GM19468 (cell line): ENCODE data around the gene PAX6.

Source experiments
- ATAC-seq: cut with Tn5 transposase; IDR thresholded peaks from one replicate; pipeline ENCODE4 v1.9.1; 2021; ENCODE audit warnings: mild to moderate bottlenecking, moderate library complexity, moderate number of reproducible peaks; ENCODE audit not compliant: unreplicated experiment; ENCODE audit errors: extremely low read depth

The PAX6 gene

DNA sequence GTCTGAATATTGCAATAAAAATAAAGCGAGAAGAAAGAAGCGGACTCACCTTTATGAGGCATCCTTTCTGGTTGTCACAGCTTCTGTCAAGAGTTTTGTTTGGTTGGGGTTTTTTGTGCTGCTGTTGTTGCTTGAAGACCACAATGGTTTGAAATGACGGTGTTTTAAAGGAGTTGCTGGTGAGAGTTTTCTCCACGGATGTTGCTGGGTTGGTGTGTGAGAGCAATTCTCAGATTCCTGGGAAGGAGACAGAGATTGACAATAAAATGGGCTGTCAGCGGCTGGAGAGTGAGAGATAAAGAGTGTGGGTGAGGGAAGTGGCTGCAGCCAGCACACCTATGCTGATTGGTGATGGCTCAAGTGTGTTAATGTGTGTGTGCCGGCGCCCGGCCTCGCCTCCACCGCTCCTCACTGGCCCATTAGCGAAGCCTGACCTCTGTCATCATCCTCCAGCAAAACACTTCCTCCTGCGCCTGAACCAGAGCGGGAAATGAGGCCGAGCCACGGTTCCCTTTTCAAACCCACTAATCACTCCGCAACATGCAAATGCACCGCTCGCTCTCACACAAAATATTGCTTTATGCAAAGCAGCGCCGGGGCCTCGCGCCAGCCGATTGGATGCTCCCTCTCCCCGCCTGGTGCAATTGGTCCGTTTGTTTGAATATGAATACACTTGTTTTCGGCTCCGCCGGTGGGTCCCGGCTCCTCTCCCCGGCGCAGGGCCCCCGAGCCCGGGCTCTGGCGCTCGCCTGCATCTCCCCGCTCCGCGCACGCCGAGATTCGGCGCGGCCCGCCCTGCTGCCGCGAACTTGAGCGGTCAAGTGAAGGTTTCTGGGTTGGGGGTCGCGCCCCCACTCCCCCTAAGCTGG, at the start of gene PAX6:
Gene PAX6 (minus strand): TSS at position 544 of the 869 bp plus-strand sequence. CDS start 4,911 bp downstream, outside the sequence.
- peak; percentile 55 for ATAC-seq

DNA sequence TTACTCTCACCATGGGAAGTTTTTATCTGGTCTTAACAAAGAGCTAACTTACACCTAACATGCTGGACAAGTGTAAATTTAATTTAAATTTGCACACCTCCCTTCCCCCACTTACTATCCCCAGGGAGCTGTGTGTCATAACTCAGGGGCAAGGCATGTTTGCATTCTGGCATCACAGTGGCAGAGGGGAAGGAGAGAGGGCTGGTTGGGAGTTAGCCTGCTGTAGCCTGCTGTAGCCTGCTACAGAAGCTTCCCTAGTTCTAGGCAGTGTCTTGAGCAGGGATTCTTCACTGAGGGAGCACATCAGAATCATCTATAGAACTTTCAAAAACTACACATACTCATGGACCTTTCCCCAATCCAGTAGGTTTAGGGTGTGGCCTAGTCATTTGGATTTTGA, 49.3 kb upstream of the PAX6 start:
- no peak for ATAC-seq

DNA sequence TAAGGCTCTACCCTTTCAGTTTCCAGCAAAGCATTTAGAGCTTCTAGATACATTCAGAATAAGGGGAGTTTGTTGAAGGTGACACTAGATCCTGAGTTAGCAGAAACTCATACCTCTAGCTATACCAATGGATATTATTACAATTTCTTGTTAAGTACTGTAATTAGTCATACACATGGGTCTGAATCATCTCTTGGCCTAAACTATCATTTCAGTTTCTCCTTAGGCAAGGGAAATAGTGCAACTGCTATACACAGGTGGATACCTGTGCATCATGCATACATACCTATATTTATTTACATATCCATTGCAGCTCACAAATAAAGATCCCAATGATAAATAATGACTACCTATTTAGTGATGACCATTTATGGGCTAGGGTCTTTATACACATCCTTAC, 45.1 kb upstream of the PAX6 start:
- no peak for ATAC-seq

DNA sequence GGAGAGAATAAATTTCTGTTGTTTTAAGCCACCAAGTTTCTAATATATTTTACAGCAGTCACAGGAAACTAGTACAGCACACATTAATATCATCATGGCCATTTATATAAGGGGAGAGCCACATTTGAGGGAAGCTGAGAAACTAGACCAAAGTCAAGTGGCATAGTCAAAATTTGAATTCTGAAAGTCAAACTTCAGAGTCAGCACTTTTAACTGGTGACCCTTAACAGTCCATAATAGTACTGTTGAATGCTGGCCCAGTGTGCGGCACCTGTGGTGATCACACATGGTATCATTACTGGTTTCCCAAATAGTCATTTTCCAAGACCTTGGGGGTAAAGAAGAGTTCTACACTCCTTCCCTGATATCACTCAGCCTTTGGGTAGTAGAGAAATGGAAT, 44.3 kb upstream of the PAX6 start:
- ATAC-seq = no peak

DNA sequence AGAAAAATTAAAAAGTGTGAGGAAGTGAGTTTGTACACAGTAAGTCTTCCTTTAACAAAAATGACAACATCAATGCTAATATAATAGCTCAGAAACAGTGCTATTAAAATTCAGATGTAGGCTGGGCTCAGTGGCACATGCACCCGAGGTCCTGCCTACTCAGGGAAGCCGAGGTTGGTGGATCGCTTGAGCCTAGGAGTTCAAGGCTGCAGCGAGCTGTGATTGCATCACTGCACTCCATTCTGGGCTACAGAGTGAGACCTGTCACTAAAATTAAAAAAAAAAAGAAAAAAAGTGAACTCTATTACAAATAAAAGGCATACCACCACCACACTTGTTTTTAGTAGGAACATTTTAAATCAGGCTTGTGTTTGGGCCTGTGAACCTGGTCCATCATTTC, 39.2 kb upstream of the PAX6 start:
- ATAC-seq = no peak

DNA sequence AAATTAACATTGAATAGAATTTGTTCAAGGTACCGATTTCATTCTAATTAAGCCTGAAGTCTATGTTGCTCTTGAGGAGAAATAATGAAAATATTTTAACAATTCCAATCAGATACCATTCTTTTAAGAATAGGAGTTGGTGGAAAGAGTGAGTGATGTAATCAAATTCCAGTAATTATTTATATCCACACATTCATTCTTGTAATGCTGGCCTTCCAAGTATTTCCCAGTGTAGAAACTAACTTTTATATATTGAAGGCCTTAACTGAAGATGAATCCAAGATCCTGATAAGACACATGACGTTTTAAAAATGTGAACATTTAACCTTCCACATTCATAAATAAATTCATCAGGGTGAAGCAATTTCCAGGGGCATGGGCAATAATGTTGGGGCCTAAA, 36.6 kb upstream of the PAX6 start:
- ATAC-seq = no peak

DNA sequence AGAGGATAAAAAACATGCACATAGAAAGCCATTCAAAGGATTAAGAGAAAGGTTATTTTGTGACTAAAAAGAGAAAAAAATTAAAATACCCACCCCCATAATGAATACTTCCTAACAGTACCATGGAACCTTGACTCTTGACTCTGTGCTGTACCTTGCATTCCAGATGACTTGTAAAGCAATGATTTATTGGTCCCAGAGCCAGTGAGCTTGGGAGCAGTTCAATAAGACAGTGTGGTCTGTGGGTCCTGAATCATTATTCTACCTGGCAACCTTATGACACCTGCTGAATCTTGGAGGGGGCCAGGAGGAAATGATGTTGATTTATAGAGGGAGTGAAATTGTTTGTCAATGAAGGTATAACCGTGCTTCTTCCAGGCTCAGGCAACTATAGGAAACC, 34.2 kb upstream of the PAX6 start:
- ATAC-seq = no peak

DNA sequence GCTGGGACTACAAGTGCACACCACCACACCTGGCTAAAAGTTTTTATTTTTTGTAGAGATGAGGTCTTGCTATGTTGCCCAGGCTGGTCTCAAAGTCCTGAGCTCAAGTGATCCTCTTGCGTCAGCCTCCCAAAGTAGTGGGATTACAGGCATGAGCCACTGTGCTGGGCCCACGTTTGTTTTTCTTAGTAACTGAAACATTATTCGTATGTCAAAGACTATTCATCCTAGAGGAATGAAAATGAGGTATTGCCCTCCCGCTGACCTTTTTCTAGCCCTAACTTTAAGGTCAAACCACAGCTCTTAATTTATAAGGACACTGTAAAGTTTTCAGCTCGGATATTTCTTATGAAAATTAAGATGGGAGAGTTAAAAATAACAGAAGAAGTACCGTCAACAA, 33.2 kb upstream of the PAX6 start:
- no peak for ATAC-seq

DNA sequence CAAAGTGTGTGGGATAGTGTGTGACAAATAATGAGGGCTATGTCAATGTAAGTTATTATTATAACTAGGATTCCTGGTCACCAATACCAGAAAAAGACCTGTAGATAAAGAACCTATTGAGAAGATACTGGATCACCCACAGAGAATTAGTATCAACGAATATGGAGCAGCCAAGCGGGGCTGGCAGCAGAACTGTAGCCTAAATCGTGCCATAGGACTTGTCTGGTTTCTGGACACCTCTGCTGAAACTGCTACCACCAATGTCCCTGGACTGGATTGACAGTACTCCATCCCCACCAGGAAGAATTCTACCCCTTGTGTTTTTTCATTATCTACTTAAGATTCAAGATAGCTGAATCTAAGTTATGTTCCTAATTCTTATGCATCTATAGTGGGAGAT, 30.3 kb upstream of the PAX6 start:
- ATAC-seq = no peak

DNA sequence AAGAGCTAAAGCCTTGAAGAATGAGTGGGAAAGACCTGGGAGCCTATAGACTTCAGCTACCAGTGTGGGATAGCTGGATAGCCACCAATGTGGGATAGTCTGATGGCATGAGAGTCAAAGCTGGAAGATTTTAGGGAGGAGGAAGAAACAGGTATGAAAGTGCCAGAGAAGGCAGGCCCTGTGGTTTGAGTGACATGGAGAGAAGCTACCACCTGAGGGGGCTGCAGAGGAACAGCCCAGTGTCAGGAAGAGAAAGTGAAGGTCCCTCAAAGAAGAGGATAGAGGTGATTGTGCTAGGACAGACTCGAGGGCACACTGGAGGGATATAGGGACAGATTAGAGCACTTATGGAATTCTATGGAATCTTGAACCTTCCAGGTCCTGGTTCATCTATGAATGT, 23.1 kb upstream of the PAX6 start:
- ATAC-seq = no peak

DNA sequence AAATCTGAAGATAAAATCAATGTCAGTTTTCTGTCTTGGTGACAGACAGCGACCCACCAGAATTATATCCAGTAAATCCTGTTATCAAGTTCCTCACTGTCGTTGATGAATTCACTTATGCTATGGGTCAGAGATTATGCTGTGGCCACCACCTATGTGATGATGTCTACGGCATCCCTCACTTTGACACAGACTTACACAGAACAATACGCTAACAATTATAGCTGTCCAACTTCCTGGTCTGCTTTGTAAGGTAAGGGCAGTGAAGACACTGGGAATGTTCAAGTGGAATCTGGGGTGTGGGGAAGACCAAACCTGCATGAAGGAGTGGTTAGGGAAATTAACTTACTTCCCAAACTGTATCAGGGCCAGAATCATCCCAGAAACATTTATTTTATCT, 19.3 kb upstream of the PAX6 start:
- no peak for ATAC-seq

DNA sequence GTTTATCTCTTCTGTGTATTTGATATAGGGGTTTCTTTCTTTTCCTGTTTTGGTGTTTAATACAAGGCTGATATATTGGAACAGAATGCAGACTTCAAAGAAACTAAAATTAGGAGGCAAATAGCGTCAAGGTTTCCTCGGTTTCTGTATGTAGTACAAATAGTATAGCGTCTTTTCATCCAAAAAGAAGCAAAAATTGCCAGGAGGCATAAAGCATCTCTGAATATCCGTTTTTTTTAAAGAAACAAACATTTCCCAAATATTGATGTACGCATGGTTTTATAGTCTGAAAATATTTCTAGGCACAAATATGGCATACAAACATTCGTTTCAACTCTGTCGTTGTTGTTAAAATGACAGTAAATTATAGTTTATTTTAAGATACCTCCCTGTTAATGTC, 17.1 kb upstream of the PAX6 start:
- ATAC-seq = no peak

DNA sequence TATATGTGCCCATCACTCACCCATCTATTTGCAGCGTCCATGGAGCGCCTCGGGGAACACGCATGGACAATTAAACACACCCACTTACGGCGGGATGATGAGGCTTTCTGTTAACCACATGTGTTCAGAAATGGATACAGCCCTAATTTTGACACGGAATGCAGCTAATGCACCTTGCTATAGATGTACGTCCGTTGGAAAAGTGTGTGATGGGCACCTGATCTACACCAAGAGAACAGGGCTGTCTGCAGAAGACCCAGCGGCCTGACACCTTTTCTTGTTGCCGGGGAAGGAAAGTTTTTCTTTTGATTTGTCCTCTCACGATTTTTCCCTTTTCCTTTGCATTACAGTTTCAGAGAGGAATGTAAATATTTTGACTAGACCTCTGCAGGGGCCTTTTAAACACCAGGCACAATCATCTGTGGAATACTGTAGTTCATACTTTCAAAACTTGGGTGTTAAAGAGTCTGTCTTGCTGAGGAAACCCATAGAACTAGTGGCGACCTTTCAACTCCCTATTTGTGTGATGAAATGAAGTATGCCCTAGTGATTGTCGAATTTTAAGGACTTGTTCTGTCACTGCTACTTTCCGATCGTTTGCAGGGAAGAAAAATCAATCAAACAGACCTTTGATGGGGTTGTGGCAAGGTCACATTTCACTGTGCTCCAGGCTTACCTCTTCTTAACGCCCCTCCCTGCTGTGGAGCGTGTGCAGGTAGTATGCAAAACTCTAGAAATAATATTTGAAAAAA, 16.5 kb upstream of the PAX6 start:
- no peak for ATAC-seq

DNA sequence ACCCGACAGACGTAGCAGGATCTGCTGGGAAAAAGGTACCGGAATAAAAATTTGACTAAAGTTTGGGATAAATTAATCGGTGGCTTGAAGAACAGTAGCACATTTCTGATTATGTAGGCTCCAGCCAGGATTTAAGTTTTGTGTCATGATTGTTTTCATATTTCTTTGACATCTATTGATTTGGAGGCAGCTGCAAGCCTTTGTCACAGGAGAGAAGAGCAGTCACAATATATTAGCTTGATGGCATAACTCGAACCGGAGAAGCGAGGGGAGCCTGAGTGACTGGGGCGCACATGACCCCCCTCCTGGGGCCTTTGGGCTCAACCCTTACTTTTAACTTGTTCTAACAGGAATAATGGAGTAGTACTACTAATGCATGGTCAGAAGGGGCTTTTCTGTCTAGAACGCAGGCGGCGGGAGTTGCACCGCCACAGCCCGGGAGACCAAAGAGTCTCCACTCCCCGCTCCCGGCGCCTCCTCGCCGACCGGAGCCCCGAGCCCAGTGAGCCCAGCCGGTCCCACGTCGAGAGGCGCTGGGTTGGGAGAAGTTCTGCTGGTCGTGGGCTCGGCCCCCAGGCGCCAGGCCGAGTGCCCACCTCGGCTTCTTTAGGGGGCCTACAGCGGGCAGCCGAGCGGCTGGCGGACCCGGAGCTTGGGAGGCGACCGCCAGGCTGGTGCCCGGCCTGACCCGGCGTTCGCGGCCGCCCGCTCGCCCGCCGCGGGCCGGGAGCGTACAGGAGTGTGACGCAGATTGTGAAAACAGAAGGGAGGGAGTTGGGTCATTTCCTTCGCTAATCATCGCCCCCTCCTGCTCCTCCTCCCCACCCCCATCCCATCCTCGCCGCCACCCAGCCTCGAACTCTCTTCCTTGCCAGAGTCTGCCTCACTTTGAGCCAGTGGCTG, 15.7 kb upstream of the PAX6 start:
- no peak for ATAC-seq

DNA sequence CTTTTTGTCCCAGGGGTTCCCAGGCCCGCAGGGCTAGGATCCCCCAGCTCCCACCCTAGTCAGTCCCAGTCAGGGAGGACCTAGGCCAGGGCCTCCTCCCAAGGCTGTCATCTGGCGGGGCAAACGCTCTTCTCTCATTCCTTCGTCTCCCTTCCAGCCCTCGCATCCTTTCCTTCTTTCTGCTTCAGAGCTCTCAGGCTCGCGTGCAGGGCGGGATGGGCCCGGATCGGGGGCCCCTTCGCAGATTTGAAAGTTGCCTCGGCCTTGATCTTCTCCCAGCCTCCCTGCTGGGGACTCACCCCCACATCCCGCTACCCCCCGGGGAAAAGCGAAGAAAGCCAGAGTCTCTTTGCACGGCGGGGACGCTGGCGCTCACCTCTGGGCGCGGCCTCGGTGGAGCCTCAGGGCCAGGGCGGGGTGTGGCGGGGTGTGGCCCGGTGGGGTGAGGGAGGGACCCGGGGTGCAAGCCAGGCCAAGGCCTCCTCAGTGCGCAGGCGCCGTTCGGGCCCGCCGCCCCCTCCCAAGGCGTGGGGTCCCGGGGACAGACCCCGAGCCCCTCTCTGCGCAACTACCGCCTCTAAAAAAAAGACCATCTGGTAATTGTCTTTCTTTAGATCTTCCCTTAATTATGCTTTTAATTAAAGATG, 14.8 kb upstream of the PAX6 start:
- no peak for ATAC-seq

DNA sequence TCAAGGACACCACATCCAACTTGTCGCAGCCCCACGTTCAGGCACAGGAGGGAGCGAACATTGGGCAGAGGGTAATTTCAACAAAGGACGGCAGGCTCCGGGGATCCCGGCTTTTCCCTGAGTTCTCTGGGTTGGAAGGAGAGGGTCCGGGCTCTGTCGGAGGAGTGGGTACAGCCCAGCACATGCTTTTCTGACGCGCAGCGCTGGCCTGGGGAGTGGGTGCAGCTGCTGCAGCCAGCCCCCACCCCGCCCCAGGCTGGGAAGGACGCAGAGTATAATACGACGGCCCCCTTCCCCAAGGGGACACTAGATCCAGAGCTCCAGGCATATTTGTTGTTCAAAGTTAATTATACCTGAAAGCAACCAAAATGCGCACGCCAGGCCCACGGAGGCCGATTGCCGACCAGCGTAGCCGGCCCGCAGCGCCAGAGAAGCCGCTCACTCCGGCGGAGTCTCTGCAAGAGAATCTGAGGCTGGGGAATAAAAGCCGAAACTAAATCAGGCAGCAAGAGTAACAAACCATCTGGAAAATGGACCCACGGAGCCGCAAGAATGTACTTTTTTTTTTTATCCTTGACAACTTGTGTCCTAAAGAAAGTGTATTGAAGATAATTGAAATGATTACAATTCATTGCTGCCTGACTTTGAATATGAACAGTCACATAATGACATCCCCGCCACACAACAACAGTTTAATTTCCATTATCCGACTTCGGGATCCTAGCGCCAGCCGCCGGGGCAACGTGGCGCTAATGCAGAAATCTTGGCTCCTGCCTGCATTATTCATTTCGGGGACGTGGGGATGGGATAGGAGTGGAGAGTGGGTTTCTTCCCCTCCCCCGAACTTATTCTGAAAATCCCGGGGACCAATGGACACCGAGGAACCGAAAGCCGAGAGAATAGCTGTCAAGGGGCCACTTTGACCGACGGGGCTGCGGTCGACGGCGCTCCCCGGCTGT, 14.0 kb upstream of the PAX6 start:
- no peak for ATAC-seq

DNA sequence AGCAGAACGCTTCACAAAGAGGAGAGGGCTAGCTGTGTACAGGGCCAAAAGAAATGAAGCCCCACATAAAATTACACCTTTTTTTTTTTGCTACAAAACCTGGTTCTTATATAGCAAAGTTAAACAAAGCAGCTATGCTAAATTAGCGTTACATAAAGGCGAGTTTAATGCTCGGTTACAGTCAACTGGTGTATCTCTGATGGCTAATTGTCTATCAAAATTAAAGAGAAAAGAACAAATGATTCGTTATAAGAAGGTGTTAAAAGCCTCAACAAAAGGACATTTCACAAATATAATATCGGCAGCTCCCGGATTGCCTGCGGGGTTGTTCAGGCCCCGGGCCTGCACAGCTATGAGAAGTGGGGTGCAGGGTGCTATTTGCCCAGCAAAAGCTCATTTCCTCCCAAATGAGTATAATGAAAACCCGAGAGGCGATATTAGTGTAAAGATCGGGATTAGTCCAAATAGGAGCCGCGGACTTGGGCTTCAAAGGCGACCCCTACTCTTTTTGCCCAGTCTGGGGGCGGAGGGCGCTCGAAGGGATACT, 13.3 kb upstream of the PAX6 start:
- ATAC-seq = no peak

DNA sequence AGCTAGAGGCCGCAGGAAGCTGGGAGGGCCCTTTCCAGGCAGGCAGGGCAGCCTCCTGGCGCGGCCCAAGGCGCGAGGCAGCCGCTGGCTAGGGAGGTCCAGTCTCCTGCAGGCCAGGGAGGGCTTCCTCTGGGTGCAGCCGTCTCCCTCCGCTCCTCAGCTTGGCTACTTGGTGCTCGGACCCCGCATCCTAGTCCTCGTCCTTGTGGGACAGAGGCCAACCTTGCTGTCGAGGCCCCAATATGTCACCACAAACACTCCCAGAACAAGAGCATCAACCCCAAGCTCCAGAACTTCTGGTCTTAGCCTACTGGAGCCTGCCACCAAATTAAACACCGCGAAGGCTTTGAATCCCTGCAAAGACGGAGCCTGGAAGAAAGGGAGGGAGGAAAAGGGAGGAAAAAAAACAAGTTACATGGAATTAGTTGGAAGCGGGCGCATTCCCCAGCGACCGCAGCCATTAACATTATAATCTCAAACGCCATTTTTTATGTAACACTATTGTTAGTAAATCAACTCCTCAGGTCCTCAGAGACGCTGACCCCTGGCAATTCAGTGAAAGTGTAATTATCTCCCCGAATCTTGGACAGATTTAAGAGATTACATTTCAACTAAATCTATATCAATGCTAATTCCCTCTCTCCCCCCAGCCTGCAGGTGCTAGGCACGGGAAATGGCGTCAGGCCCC, 12.7 kb upstream of the PAX6 start:
- ATAC-seq = no peak
